Ovary (tissue), 3 donors: ENCODE results near the gene KCNAB2.

Experiments
- CTCF ChIP-seq, 3 donors: fragments of 450-650 bp in 2 of 3; fragments of 200-600 bp in 1 of 3; IDR thresholded peaks; one replicate each; pipeline versions ENCODE4 v1.5.1 to v1.8.0; 2016 to 2022; ENCODE audit warnings: antibody characterized with exemption in 3 of 3, mild to moderate bottlenecking in 1 of 3
- POLR2A ChIP-seq: fragments of 450-650 bp; IDR thresholded peaks from one replicate; pipeline ENCODE4 v1.6.1; 2017; ENCODE audit warnings: antibody characterized with exemption, mild to moderate bottlenecking, moderate library complexity
- donor health status: DM: no; HTN: no; CAD: no.

GRCh38 chr1:6045110-6045502, 582 bp upstream of the KCNAB2 start:
- TF ChIP-seq POLR2A (no peak), CTCF (IDR thresholded peaks at IDR 0.05) (no peak)
